Retina (tissue), 1 donor: Measurements from ENCODE around the gene ZIC4.
A peak's percentile ranks its signal among the peaks of the same experiment; 100 is the strongest.

Experiments
- DNase-seq: peaks from one replicate; pipeline ENCODE4 v3.0.0-alpha.2; 2016

Gene ZIC4

DNA sequence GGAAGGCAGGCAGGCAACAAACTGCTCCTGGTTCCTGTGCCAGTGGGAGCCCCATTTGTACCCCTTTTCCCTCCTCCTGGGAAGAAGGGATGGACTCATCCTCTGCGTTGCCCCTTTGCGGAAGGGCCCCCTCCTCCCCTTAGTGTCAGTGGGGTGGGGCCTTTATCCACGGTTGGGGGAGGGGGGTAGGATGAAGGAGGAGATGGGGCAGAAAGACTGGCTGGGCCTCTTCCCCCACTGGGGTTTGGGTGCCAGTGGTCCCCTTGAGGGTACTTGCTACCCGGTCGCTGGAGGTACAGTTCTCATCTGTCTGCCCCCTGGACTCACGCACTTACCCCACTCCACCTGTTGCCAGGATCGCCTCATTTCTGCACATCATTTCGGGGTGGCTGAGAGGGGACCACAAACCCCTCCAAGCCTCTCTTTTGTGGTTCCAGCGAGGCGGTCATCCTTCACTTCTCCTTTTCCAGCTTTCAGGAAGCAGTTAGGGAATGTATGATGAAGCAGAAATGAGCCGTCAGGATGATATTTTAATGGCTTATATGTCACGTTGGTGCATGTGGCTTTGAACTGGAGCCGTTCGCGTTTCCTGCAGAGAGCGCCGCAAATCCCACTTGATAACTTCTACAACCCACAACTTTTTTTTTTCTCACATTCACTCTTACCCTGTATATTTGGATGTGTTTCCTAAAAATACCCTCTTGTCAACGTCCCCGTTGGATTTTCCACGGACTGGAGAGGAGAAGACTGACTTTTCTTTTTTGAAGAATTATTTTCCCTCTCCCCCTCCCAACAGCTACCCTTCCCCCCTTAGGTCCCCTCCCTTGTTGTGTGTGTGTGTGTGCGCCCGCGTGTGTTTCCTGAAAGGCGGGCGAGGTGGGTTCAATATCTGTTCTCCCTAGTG is at the start of gene ZIC4:
TSS of gene ZIC4 (minus strand) at position 516 of the 904 bp plus-strand sequence. CDS start 3,746 bp downstream, outside the sequence.
- peak; percentile 50 for DNase-seq

DNA sequence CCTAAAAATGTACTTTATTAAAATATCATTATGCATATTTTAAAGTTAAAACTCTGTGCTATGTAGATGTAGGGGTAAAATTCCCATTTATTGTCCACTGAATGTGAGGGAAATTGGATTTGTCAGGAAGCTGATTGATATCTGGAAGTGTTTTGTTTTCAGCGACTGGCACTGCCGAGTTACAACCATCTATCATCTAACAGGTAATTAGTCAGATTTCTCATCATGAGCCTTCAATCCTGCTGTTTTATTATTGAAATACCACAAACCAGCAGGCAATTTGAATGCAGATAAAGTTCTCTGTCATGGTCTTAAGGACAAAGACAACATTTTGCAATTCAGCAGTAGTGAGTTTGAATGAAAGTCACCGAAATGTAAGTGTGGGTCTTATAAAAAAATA is 43.3 kb upstream of the ZIC4 start:
- no peak for DNase-seq

DNA sequence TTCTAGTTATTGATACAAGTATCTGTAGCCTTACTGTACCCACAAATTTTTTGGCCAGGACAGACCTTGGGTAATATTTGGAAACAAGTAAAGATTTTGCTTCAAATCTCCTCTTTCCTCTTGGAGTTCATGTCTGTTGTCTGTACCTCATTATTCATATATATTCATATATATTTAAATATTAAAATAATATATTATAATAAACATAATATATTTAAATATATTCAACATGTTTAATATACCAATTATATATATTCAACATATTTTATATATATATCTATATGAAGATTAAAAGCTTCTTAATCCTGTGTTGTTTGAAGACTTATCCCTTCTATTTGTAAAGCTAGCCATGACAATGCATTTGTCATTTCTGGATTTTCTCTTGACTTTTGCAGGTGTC is 40.9 kb upstream of the ZIC4 start:
- no peak for DNase-seq

GRCh38 chr3:147431751-147432150 is 25.4 kb upstream of the ZIC4 start:
- DNase-seq = no peak

- no peak for DNase-seq
These were observed 22.4 kb upstream of the ZIC4 start for GRCh38 chr3:147428754-147429153.

DNA sequence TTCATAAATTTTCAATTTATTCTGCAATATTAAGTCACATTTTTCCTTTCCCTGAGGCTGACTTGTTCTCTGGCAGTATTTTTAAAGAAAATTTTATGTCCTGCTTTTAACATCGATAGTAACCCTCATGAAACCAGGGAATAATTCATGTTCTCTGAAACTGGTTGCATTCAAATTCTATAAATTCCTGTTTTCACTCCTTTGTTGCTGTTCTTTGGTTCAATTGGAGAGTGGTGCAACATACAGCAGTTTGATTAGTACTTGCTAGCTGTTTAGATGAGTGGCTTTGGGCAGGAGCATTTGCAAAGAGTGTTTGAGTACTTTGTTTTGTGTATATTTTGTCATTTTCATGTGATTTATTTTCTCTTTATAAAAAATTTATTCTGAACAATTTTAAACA is 22.0 kb upstream of the ZIC4 start:
- no peak for DNase-seq

- peak; percentile 22 for DNase-seq
These were observed 21.4 kb upstream of the ZIC4 start for GRCh38 chr3:147427746-147428145.

- no peak for DNase-seq
These were observed 20.6 kb upstream of the ZIC4 start for GRCh38 chr3:147426931-147427330.

- DNase-seq = no peak
These were observed 19.1 kb upstream of the ZIC4 start for GRCh38 chr3:147425388-147425850.

GRCh38 chr3:147424581-147425387 is 18.4 kb upstream of the ZIC4 start:
- no peak for DNase-seq

- peak; percentile 78 for DNase-seq
These were observed 17.6 kb upstream of the ZIC4 start for GRCh38 chr3:147423798-147424580.

GRCh38 chr3:147423537-147423797 is 17.1 kb upstream of the ZIC4 start:
- DNase-seq = no peak

- DNase-seq = peak; percentile 88
These were observed 16.5 kb upstream of the ZIC4 start for GRCh38 chr3:147422601-147423536.

- peak; percentile 46 for DNase-seq
These were observed 15.9 kb upstream of the ZIC4 start for GRCh38 chr3:147422196-147422595.

DNA sequence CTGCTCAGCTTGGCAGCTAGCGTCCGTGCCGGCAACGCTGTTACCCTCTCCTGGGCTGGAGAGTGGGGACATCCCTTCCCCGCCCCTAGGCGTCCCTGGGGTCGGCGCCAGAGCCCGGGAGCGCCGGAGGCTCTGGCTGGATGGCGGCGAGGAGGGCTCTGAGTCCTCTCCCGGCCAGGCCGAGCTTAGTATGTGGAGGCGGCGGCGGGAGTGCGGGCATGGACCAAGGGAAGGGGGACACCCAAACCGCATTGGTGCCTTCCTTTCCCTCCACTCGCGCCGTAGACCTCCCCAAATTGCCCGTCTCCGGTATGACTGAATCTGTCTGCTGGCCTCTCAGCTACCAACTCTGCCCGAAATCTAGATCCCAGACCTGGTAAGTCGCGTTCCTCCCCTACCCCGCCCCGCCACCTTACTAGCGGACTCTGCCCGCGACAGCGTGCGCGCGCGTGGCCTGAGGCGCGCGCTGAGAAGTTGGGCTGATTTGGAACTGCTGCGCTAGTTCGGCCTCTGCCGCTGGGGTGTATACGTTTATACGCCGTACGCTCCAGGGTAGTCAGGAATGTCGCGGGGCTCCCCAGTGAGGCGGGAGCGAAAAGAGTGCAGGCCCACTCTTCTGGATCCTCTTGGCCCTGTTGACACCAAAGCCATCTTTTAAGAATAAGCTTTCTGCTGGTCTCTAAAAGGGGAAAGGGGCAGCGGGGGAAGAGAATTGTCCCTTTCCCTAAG is 15.0 kb upstream of the ZIC4 start:
- DNase-seq = peak; percentile 87

DNA sequence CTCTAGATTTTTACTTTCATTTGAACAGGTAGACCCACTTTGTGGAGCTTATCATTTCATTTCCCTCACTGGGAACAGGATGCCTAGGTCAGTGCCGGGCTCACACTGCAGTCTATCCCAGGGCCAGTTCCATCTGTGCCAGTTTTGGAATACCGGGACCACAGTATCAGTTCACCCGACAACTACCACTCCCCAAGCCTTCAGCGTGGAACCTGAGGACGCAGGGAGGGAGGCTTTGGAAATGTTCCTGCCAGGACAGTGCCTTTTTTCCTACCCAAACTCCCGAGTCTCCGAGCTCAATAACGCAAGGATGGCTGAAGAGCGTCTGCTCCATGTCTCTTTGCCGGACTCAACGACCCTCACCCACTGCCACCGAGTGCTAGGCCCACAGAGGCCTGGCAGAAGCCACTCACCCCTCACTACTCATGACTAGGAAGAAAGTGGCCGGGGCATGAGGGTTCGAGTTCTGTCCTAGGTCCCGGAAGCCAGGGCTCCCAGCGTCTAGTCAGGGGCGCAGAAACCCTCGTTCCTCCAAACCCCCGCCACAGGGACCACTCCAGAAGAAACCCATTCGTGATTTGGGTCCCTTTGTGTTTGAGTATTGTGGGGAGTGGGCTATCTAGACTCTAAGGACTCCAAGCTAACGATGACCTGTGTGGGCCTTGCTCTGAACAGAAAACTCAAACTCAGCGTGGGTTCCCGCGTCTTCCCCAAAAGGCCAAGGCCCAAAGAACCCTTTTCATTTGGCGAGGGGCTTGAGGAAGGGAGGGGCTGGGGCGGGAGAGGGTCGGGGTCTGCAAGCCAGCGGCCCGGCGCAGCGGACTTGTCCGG is 14.2 kb upstream of the ZIC4 start:
- no peak for DNase-seq

- DNase-seq = no peak
These were observed 13.5 kb upstream of the ZIC4 start for GRCh38 chr3:147419781-147420224.

- peak; percentile 95 for DNase-seq
These were observed 12.7 kb upstream of the ZIC4 start for GRCh38 chr3:147418808-147419701.

GRCh38 chr3:147418371-147418781 is 12.0 kb upstream of the ZIC4 start:
- DNase-seq = peak; percentile 17
